Subcutaneous abdominal adipose tissue (tissue), 5 donors: ENCODE data around the gene POMGNT1.

Experiments
- H3K27ac ChIP-seq: one replicate; pipeline ENCODE4 v1.7.0; 2013; ENCODE audit warnings: low read depth, mild to moderate bottlenecking, inconsistent platforms, low read length, moderate library complexity
- H3K27me3 ChIP-seq, 5 donors: one replicate each; pipeline ENCODE4 v1.7.0; 2013; ENCODE audit warnings: low read length in 5 of 5, inconsistent platforms in 1 of 5; ENCODE audit not compliant: control insufficient read depth in 5 of 5, insufficient read depth in 4 of 5
- H3K36me3 ChIP-seq, 5 donors: one replicate each; pipeline ENCODE4 v1.7.0; 2013; ENCODE audit warnings: low read length in 5 of 5; ENCODE audit not compliant: control insufficient read depth in 5 of 5, insufficient read depth in 5 of 5
- H3K4me1 ChIP-seq, 5 donors: one replicate each; pipeline ENCODE4 v1.7.0; 2013; ENCODE audit warnings: low read length in 5 of 5, mild to moderate bottlenecking in 3 of 5, moderate library complexity in 1 of 5; ENCODE audit not compliant: control insufficient read depth in 5 of 5, insufficient read depth in 5 of 5
- H3K4me3 ChIP-seq, 5 donors: one replicate each; pipeline ENCODE4 v1.7.0; 2013; ENCODE audit warnings: low read length in 5 of 5, low read depth in 1 of 5
- H3K9ac ChIP-seq, 5 donors: one replicate each; pipeline ENCODE4 v1.7.0; 2013; ENCODE audit warnings: low read length in 5 of 5, mild to moderate bottlenecking in 4 of 5, moderate library complexity in 3 of 5
- H3K9me3 ChIP-seq, 5 donors: one replicate each; pipeline ENCODE4 v1.7.0; 2013; ENCODE audit warnings: low read length in 5 of 5; ENCODE audit not compliant: control insufficient read depth in 5 of 5
- donor health status: healthy.
- donor health status: healthy.
- donor health status: healthy.
- donor health status: healthy.
- donor health status: healthy.

The POMGNT1 gene

DNA sequence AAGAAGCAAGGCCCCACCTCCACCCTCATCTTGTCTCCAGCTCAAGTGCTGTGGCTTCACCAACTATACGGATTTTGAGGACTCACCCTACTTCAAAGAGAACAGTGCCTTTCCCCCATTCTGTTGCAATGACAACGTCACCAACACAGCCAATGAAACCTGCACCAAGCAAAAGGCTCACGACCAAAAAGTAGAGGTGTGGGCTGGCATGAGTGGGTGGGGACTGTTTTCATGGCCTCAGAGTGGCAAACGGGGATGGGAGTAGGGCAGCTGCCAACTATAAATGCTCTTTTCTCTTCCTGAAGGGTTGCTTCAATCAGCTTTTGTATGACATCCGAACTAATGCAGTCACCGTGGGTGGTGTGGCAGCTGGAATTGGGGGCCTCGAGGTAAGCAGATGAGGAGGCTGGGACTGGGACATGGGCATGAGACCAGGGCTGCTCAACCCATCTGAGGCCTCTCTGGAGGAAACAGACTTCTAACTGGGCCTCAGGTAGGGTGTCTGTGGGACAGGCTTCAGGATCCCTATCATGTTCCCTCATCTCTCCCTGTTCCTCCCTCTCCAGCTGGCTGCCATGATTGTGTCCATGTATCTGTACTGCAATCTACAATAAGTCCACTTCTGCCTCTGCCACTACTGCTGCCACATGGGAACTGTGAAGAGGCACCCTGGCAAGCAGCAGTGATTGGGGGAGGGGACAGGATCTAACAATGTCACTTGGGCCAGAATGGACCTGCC is 13.1 kb downstream of the POMGNT1 start:
- no peaks in the 10 kb centered on the region for H3K9me3 ChIP-seq
- H3K4me1 ChIP-seq: peaks cover 2 to 28% (median 13%) of the 10 kb centered on the region in 5 donors
- no peak overlapping the region for H3K27ac ChIP-seq
- H3K9ac ChIP-seq: no peak overlapping the region
- no peak overlapping the region for H3K4me3 ChIP-seq
- H3K36me3 ChIP-seq: peaks cover 0 to 29% (median 18%) of the 10 kb centered on the region in 5 donors
- H3K27me3 ChIP-seq: peaks cover 0 to 5% (median 0%) of the 10 kb centered on the region in 5 donors

DNA sequence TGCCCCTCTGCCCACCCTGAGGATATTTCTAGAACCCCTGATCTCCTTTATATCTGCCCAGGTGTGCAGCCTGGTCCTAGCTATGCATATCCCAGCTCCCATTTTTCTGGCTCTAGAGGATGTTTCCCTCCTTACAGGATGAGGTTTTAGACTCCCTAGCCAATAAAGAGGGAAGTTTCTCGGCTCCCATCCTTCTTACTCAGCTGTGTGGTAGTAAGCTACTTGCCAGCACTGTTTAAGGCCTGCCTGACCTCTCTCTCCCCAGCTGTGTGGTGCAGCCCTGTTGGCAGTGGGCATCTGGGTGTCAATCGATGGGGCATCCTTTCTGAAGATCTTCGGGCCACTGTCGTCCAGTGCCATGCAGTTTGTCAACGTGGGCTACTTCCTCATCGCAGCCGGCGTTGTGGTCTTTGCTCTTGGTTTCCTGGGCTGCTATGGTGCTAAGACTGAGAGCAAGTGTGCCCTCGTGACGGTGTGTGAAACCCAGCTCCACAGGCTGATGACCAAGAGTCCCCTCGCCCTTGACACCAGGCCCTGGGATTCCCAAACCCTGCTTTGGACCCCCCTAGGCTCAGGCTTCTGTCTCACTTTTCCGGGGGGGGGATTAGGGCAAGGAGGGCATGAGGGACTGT is 14.2 kb downstream of the POMGNT1 start:
- H3K9ac ChIP-seq: no peak overlapping the region
- H3K27ac ChIP-seq: peak overlapping the region; percentile 5
- H3K27me3 ChIP-seq: peaks cover 0 to 7% (median 0%) of the 10 kb centered on the region in 5 donors
- no peaks in the 10 kb centered on the region for H3K9me3 ChIP-seq
- no peak overlapping the region for H3K4me3 ChIP-seq
- peaks cover 2 to 35% (median 13%) of the 10 kb centered on the region in 5 donors for H3K4me1 ChIP-seq
- peaks cover 0 to 21% (median 11%) of the 10 kb centered on the region in 5 donors for H3K36me3 ChIP-seq

DNA sequence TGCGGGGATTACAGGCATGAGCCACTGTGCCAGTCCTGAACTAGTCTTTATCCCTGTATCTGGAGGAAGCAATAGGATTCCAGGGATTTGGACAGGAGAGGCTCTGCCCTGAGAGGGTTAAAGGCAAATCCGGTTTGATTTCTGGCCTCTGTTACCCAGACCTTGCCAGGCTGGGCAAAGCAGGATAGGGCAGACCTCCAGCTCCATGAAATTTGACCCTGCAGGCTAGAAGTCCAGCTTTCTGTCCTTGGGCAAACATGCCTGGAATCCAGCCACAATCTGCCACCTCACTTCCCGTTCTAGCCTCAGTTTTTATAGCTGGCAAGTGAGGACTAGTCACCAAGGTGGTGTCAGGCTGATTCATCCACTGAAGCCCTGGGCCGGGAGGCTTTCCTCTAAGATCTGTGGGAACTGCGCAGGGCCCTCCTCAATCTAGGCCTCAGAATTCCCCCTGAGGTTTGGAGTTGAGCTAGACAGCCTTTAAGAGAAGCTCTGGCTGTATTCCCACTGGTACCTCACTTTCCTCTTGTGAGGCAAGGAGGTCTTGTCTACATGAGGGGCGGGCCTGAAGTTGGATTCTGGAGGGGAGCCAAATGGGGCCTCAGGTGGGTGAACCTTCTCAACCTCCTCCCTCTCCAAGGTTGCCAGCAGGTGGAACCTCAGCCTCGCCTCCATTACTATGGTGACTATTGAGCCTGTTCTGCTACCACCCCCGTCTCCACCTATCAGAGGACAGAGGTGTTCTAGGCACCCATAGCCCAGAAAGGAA is 15.0 kb downstream of the POMGNT1 start:
- Histone ChIP-seq H3K9ac (peak overlapping the region in 2 of 5 donors; percentile 16 to 66), H3K27me3 (peaks cover 0 to 7% (median 0%) of the 10 kb centered on the region in 5 donors), H3K36me3 (peaks cover 0 to 13% (median 9%) of the 10 kb centered on the region in 5 donors), H3K4me1 (peaks cover 2 to 35% (median 13%) of the 10 kb centered on the region in 5 donors), H3K27ac (peak overlapping the region; percentile 5), H3K4me3 (no peak overlapping the region), H3K9me3 (no peaks in the 10 kb centered on the region)

DNA sequence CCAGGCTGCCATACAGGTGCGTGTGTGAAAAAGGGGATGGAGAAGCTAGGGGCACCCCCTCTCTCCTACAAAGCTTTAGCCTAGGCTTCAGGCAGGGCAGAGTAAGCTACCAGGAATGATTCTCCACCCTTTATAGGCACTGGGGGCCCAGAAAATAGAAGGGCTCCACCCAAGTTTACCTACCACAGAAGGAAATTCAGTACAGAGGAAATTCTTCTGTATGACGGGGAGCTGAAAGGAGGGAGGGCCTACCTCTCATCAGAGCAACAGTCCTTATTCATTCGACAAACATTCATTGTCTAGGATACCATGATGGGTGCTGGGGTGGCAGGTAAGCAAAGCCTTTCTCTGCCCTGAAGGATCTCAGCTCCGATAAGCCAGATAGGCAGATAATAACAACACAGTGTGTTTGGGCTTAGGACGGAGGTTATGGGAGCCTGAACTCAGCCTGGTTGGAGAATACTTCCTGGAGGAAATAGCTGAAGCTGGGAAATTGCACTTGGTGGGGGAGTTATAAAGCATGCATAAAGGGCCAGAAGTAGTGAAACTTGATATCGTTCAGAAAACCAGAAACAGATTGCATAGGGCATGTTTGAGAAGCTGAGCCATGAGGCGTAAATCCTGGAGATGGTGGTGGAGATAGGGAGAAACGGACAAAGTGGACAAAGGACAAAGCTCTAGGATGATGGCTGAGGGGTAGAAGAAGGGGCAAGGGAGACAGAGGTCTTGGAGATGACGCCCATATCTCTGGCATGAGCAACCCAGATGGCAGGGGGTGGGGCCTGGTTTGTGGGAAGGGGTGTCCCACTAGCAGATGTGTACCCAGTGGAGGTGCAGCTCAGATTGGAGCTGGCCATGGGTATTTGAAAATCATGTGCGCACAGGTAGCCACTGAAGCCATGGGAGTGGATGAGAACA is 16.6 kb downstream of the POMGNT1 start:
- Histone ChIP-seq H3K27ac (no peak overlapping the region), H3K27me3 (peaks cover 0 to 7% (median 0%) of the 10 kb centered on the region in 5 donors), H3K4me3 (no peak overlapping the region), H3K4me1 (peaks cover 2 to 35% (median 13%) of the 10 kb centered on the region in 5 donors), H3K9ac (no peak overlapping the region), H3K36me3 (no peaks in the 10 kb centered on the region), H3K9me3 (no peaks in the 10 kb centered on the region)

DNA sequence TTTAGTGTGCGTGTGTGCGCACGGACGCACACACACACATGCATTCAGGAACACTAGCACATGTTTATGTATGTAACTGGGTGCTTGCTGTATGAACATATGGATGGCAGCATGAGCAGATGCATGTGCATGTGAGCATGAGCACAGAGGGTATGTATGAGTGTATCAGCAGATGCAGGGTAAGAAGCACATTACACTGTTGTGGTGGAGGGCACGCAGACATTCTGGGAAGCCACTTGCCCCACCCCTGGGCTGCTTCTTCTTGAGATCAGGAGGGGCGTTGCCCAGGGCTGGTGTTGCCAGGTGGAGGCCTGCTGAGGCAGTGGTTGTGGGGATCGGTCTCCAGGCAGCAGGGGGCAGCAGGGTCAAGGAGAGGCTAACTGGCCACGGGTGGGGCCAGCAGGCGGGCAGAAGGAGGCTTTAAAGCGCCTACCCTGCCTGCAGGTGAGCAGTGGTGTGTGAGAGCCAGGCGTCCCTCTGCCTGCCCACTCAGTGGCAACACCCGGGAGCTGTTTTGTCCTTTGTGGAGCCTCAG is 18.1 kb downstream of the POMGNT1 start:
- Histone ChIP-seq H3K4me3 (no peak overlapping the region), H3K27ac (no peak overlapping the region), H3K27me3 (peaks cover 0 to 7% (median 0%) of the 10 kb centered on the region in 5 donors), H3K9ac (no peak overlapping the region), H3K9me3 (no peaks in the 10 kb centered on the region), H3K4me1 (peaks cover 2 to 40% (median 13%) of the 10 kb centered on the region in 5 donors), H3K36me3 (no peaks in the 10 kb centered on the region)

DNA sequence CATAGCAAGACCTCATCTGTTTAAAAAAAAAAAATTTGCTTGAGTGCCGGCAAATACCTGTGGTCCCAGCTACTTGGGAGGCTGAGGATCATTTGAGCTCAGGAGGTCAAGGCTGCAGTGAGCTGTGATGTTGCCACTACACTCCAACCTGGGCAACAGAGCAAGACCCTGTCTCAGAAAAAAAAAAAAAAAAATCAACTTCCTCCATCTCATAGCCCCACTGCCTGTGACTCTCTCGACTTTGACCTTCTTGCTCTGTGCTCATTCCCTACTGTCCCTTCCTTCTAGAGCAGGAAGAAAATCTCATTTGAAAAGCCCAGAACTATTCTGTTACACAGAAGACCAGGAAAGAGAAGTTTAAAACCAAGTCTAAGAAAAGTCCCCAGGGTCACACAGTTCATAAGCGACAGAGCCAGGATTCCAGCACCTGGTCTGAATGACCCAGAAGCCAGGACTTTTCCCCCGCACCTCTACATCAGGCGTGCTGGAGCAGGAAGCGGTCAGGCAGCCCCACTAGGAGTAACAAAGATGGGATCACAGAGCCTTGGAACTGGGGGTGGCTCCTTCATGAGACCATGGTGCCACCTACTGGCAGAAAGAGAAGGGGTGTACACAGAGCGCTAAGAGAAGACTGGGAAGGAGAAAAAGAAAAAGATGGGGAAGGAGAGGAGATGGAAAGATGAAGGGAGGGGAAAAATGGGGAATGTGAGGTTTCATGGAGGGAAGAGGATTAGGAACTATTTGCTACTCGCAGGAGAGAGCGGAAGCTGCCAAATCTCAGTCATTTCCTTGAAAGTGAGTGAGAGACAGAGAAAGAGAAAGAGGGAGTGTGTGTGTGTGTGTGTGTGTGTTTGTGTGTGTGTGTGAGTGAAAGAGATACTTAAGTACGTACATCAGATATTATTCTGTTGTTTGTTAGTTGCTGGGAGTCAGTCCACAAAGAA is 18.8 kb downstream of the POMGNT1 start:
- no peaks in the 10 kb centered on the region for H3K9me3 ChIP-seq
- no peak overlapping the region for H3K4me3 ChIP-seq
- H3K4me1 ChIP-seq: peaks cover 8 to 47% (median 20%) of the 10 kb centered on the region in 5 donors
- H3K27me3 ChIP-seq: peaks cover 0 to 7% (median 0%) of the 10 kb centered on the region in 5 donors
- H3K27ac ChIP-seq: no peak overlapping the region
- no peaks in the 10 kb centered on the region for H3K36me3 ChIP-seq
- H3K9ac ChIP-seq: no peak overlapping the region

DNA sequence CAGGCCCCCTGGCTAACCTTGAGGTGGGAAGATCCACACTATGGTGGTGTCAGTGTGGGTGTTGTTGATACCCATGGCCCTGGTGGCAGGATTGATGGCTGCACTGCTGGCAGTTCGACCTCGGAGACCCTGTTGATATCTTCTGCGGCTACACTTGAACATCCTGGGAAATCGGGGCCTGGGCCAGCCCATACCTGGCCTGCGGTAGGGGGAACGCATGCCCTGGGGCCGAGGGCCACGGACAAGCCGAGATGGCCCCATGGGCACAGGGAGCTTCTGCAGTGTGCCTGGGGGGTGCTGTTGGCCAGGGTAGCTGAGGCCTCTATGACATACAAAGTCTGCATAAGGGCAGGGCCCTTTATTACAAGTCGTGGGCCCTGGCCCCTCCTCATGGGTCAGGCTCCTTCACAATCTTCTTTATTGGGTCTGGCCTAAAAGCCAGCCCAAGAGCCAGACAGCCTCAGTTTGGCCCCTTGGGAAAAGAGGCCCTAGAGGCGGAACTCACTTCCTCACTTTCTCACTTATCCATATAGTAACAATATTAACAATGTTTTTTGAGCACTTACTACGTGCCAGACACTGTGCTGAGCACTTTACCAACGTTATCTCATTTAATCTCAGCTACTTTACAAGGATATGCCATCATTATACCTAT is 21.9 kb downstream of the POMGNT1 start, which contains the start of gene P3R3URF:
TSS of gene P3R3URF (minus strand) at position 278 of the 655 bp plus-strand sequence. CDS start at position 261, 17 bp downstream.
- H3K27ac ChIP-seq: no peak within 1 kb of the TSS
- H3K4me3 ChIP-seq: no peak within 1 kb of the TSS
- H3K9me3 ChIP-seq: no peaks in the 10 kb centered on the region
- peaks cover 0 to 9% (median 0%) of the 10 kb centered on the region in 5 donors for H3K27me3 ChIP-seq
- H3K4me1 ChIP-seq: peaks cover 10 to 56% (median 25%) of the 10 kb centered on the region in 5 donors
- peak within 1 kb of the TSS in 1 of 5 donors; percentile 45 for H3K9ac ChIP-seq
- H3K36me3 ChIP-seq: no peaks in the 10 kb centered on the region

DNA sequence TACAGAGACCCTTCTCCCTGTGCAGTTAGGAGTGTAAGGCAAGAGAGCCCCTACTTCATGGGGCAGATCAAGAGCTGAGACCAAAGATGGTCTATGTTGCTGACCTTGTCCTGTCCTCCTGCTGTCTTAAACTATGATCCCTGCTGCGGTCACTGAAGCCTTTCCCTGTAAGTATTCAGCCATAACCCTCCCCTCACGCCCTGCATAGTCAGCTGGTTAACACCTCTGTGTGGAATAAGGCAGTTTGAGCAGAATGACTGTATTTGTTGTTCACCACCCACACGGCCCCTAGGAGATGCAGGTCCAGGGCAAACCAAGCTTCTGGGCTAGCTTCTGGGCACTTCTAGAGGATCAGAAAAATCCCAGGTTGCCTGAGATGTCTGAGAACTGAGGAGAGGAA is 23.0 kb downstream of the POMGNT1 start:
- Histone ChIP-seq H3K27ac (peak overlapping the region; percentile 47), H3K9me3 (no peaks in the 10 kb centered on the region), H3K9ac (peak overlapping the region in 1 of 5 donors; percentile 45)

More for the DNA sequence above, 23.0 kb downstream of the POMGNT1 start:
- peaks cover 10 to 58% (median 25%) of the 10 kb centered on the region in 5 donors for H3K4me1 ChIP-seq
- H3K36me3 ChIP-seq: no peaks in the 10 kb centered on the region
- peaks cover 0 to 9% (median 0%) of the 10 kb centered on the region in 5 donors for H3K27me3 ChIP-seq
- H3K4me3 ChIP-seq: no peak overlapping the region
